GM21381 (cell line): ENCODE data around the gene MYCN.

Experiments
- ATAC-seq: cut with Tn5 transposase; IDR thresholded peaks from one replicate; pipeline ENCODE4 v1.9.1; 2021; ENCODE audit warnings: mild to moderate bottlenecking, moderate library complexity; ENCODE audit not compliant: unreplicated experiment

MYCN gene

DNA sequence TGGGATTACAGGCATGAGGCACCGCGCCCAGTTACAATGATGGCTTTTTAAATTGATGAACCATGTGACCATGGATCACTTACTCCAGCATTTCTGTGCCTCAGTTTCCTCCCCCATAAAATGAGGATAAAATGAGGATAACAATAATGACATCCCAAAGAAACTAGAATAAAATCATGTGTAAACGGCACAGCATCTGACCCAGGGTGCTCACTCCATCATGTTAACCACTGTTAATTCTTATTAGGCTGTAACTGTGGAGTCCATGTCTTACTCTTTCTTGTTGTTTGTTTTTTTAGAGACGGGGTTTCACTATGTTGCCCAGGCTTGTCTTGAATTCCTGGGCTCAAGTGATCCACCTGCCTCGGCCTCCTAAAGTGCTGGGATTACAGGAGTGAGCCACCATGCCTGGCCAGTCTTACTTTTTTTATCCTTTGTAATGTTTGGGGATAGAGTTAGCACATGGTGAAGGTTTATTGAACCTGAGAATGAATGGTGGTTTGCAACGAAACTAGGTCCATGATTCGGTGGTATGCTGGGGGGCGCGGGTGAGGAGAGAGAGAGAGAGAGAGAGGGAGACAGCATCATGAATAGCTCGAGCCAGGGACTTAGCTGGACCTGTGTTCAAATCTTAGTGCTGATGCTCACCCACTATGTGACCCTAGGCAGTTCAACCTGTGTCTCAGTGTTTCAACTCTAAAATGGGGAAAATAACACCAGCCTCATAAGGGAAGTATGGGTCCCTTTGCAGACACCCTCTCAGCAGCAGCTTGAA, 52.3 kb downstream of the MYCN start:
- no peak for ATAC-seq

DNA sequence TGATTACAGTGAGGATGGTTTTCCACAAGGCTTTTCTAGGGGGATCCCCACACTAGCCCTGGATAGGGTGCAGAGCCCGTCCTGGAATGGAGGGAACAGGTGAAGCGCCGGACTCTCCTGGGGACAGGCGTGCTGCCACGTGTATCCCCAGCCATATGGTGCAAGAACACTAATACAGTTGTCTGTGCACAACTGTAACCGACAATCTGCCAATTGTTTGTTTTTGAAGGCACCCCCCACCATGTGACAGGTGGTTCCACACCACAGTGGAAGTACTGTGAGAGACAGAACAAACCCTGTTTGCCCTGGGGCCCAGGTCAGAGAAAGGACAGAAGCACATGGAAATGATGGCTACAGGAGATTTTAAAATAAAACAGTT, 52.9 kb downstream of the MYCN start:
- no peak for ATAC-seq

DNA sequence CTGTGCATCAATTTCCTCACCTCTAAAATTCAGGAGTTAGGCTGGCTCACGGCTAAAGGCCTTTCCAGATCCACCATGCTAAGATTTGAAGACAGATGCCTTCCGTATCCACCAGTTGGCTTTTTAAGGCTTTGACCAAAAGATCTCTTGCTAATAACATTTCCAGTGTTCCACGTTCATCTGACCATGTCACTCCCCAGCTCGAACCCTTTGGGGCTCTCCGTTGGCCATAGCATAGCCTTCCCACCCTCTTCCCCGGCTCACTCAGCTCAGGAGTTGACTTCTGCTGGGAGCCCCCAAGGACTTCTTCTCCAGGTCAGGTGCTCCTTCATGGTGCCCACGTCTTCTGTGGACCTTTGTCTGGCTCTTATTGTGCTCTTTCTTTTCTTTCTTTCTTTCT, 53.3 kb downstream of the MYCN start:
- no peak for ATAC-seq

DNA sequence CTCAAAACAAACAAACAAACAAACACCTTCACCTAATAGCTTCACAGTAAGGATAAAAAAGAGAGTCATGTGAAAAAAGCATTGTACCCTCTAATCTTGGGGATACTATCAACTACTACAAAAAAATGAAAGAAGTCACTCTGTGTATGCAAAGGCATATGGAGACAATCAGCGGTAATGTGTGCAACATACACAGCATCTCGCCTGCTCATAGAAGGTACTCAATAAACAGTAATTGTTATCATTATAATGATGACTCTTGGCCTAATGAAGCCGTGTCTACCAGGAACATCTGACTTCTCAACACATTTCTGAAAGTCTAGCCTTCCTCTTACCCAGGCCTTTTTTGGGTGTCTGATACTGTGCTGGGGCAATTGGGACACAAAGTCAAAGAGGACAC, 55.3 kb downstream of the MYCN start:
- no peak for ATAC-seq
